Right lobe of liver (tissue), 4 donors: ENCODE data around the gene TMEM53.

Experiments used
- CTCF ChIP-seq, 4 donors: fragments of 200-600 bp in 3 of 4; fragments of 450-650 bp in 1 of 4; IDR thresholded peaks; one replicate each; pipeline versions ENCODE4 v1.5.1 to v1.8.0; 2016 to 2022; ENCODE audit warnings: antibody characterized with exemption in 4 of 4, mild to moderate bottlenecking in 2 of 4
- POLR2A ChIP-seq: fragments of 450-650 bp; IDR thresholded peaks from one replicate; pipeline ENCODE4 v1.6.1; 2017; ENCODE audit warnings: antibody characterized with exemption, mild to moderate bottlenecking
- donor health status: DM: no; HTN: no; CAD: no.
- donor health status: DM: no; HTN: no; CAD: no.
- donor health status: DM: no; HTN: yes; CAD: no.

DNA sequence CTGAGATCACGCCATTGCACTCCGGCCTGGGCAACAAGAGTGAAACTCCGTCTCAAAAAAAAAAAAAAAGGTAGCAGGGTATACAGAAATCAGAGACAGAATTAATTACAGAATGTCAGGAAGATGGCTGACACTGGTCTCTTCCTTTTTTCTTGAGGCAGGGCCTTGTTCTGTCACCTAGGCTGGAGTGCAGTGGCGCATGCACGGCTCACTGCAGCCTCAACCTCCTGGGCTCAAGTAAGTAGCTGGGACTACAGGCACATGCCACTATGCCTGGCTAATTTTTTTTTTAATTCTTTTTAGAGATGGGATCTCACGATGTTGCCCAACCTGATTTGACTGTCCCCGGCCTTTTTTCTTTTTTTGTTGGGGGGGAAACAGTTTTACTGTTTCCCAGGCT lies 40.3 kb upstream of the TMEM53 start:
- no peak for TF ChIP-seq CTCF (IDR thresholded peaks at IDR 0.05)
- TF ChIP-seq POLR2A: no peak
